DND-41 (cell line): ENCODE results near the gene GABRG3.

Experiments used
- ATAC-seq: fragments of 200-7000 bp; cut with Tn5 transposase; 3 replicates; pipeline ENCODE4 v1.9.1; 2021; ENCODE audit warnings: low read depth; ENCODE audit not compliant: insufficient read depth
- DNase-seq: peaks from one replicate; pipeline ENCODE4 v3.0.0-alpha.2; 2020
- H2AFZ ChIP-seq: 2 replicates; pipeline ENCODE4 v1.6.0; 2012; ENCODE audit warnings: low read depth, low read length
- H3K27ac ChIP-seq: 2 replicates; pipeline ENCODE4 v1.5.1; 2012; ENCODE audit warnings: low read length, inconsistent platforms
- H3K27me3 ChIP-seq: fragments of 200-600 bp; sonication (generic); 2 replicates; pipeline ENCODE4 v1.6.0; 2012; ENCODE audit warnings: low read length, mild to moderate bottlenecking, inconsistent platforms; ENCODE audit not compliant: insufficient read depth, poor library complexity
- H3K36me3 ChIP-seq: 2 replicates; pipeline ENCODE4 v1.5.1; 2012; ENCODE audit warnings: low read length, inconsistent platforms; ENCODE audit not compliant: insufficient read depth
- H3K4me1 ChIP-seq: 2 replicates; pipeline ENCODE4 v1.5.1; 2012; ENCODE audit warnings: mild to moderate bottlenecking, low read length; ENCODE audit not compliant: insufficient read depth
- H3K4me2 ChIP-seq: 2 replicates; pipeline ENCODE4 v1.6.0; 2012; ENCODE audit warnings: mild to moderate bottlenecking, moderate library complexity, low read length, inconsistent platforms; ENCODE audit not compliant: insufficient read depth
- H3K4me3 ChIP-seq, 2 experiments: fragments of 200-600 bp in 1 of 2; shearing (Covaris generic) in 1 of 2; 2 replicates each; pipeline ENCODE4 v1.5.1; 2012 to 2016; ENCODE audit warnings: inconsistent platforms in 2 of 2, low read length in 2 of 2, mild to moderate bottlenecking in 2 of 2, low read depth in 1 of 2, moderate library complexity in 1 of 2
- H3K79me2 ChIP-seq: 2 replicates; pipeline ENCODE4 v1.6.0; 2012; ENCODE audit warnings: low read length, inconsistent platforms; ENCODE audit not compliant: insufficient read depth
- H3K9ac ChIP-seq: 2 replicates; pipeline ENCODE4 v1.6.0; 2012; ENCODE audit warnings: low read depth, mild to moderate bottlenecking, inconsistent platforms, low read length, moderate library complexity
- H3K9me3 ChIP-seq: 2 replicates; pipeline ENCODE4 v1.5.1; 2012; ENCODE audit warnings: low read length, moderate library complexity, mild to moderate bottlenecking, inconsistent platforms; ENCODE audit not compliant: insufficient read depth, severe bottlenecking
- H4K20me1 ChIP-seq: 2 replicates; pipeline ENCODE4 v1.6.0; 2012; ENCODE audit warnings: low read length; ENCODE audit not compliant: insufficient read depth
- EZH2 ChIP-seq: IDR thresholded peaks from 3 replicates; pipeline ENCODE4 v1.6.1; 2012; ENCODE audit warnings: borderline replicate concordance, low read depth, mild to moderate bottlenecking, moderate library complexity, low read length, inconsistent platforms; ENCODE audit not compliant: severe bottlenecking
- TF ChIP-seq, protein P1 (sequence below): IDR thresholded peaks from 2 replicates; pipeline ENCODE4 v1.5.1; 2012; ENCODE audit warnings: borderline replicate concordance, low read length, moderate library complexity, mild to moderate bottlenecking; ENCODE audit not compliant: poor library complexity, severe bottlenecking; ENCODE audit errors: extremely low read depth

The GABRG3 gene

GRCh38 chr15:27426805-27427204 is 455.8 kb downstream of the GABRG3 start:
- Histone ChIP-seq H3K9ac (no peak overlapping the region), H3K4me3 (no peak overlapping the region), H2AFZ (no peak overlapping the region), H3K9me3 (no peaks in the 10 kb centered on the region), H3K4me1 (no peaks in the 10 kb centered on the region), H4K20me1 (no peaks in the 10 kb centered on the region), H3K79me2 (no peaks in the 10 kb centered on the region), H3K4me2 (no peak overlapping the region), H3K27me3 (no peaks in the 10 kb centered on the region), H3K27ac (no peak overlapping the region), H3K36me3 (no peaks in the 10 kb centered on the region)
- ATAC-seq = no peak
- TF ChIP-seq, protein P1, sequence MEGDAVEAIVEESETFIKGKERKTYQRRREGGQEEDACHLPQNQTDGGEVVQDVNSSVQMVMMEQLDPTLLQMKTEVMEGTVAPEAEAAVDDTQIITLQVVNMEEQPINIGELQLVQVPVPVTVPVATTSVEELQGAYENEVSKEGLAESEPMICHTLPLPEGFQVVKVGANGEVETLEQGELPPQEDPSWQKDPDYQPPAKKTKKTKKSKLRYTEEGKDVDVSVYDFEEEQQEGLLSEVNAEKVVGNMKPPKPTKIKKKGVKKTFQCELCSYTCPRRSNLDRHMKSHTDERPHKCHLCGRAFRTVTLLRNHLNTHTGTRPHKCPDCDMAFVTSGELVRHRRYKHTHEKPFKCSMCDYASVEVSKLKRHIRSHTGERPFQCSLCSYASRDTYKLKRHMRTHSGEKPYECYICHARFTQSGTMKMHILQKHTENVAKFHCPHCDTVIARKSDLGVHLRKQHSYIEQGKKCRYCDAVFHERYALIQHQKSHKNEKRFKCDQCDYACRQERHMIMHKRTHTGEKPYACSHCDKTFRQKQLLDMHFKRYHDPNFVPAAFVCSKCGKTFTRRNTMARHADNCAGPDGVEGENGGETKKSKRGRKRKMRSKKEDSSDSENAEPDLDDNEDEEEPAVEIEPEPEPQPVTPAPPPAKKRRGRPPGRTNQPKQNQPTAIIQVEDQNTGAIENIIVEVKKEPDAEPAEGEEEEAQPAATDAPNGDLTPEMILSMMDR = no peak
- no peak for TF ChIP-seq EZH2
- DNase-seq = no peak

- no peak for TF ChIP-seq EZH2
- TF ChIP-seq, protein P1 = no peak
- no peak overlapping the region for H3K4me2 ChIP-seq
- ATAC-seq (no peak), DNase-seq (no peak)
- no peaks in the 10 kb centered on the region for H4K20me1 ChIP-seq
- H3K4me1 ChIP-seq = no peaks in the 10 kb centered on the region
- H3K4me3 ChIP-seq = no peak overlapping the region
- H3K9ac ChIP-seq = no peak overlapping the region
- no peaks in the 10 kb centered on the region for H3K9me3 ChIP-seq
- H2AFZ ChIP-seq = no peak overlapping the region
- no peak overlapping the region for H3K27ac ChIP-seq
- H3K36me3 ChIP-seq = no peaks in the 10 kb centered on the region
- H3K27me3 ChIP-seq = no peaks in the 10 kb centered on the region
- H3K79me2 ChIP-seq = no peaks in the 10 kb centered on the region
These were observed 456.3 kb downstream of the GABRG3 start for GRCh38 chr15:27427276-27427675.

- ATAC-seq = no peak
- H3K27ac ChIP-seq = no peak overlapping the region
- no peak for DNase-seq
- no peaks in the 10 kb centered on the region for H3K9me3 ChIP-seq
- TF ChIP-seq, protein P1 = no peak
- TF ChIP-seq EZH2 = no peak
- H3K9ac ChIP-seq = no peak overlapping the region
- no peak overlapping the region for H3K4me2 ChIP-seq
- no peak overlapping the region for H2AFZ ChIP-seq
- no peak overlapping the region for H3K4me3 ChIP-seq
- H4K20me1 ChIP-seq = no peaks in the 10 kb centered on the region
- no peaks in the 10 kb centered on the region for H3K4me1 ChIP-seq
- H3K27me3 ChIP-seq = no peaks in the 10 kb centered on the region
- H3K36me3 ChIP-seq = no peaks in the 10 kb centered on the region
- no peaks in the 10 kb centered on the region for H3K79me2 ChIP-seq
These were observed 457.2 kb downstream of the GABRG3 start for GRCh38 chr15:27428151-27428550.

DNA sequence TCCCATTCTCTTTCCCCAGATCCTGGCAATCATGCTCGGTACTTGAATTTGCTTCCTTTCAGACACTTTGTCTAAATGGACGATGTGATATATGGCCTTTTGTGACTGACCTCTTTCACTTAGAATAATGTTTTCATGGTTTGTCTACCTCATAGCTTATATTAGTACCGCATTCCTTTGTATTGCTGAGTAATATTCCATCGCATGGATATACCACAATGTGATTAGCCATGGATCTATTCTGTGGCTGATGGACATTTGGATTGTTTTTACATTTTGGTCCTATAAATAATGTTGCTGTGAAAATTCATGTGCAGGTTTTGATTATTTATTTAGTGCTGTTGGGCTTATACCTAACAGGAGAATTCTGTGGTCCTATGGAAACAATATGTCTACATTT is 458.6 kb downstream of the GABRG3 start:
- Histone ChIP-seq H3K4me3 (no peak overlapping the region), H4K20me1 (no peaks in the 10 kb centered on the region), H3K4me2 (no peak overlapping the region), H3K79me2 (no peaks in the 10 kb centered on the region), H3K9me3 (no peaks in the 10 kb centered on the region), H2AFZ (no peak overlapping the region), H3K9ac (no peak overlapping the region), H3K36me3 (no peaks in the 10 kb centered on the region), H3K27ac (no peak overlapping the region), H3K4me1 (no peaks in the 10 kb centered on the region), H3K27me3 (no peaks in the 10 kb centered on the region)
- TF ChIP-seq EZH2 = no peak
- TF ChIP-seq, protein P1 = no peak
- DNase-seq (no peak), ATAC-seq (no peak)
